Mucosa of descending colon (tissue), 3 donors: ENCODE data around the gene SPOCK1. TPM values are rescaled to one million over a fixed set of nuclear protein-coding genes. Genes with fewer than 3 reads are reported as not detected.

ENCODE experiments used
- ATAC-seq: fragments of 200-7000 bp; cut with Tn5 transposase; one replicate; pipeline ENCODE4 v1.9.1; 2020; ENCODE audit warnings: mild to moderate bottlenecking, moderate library complexity
- DNase-seq, 3 donors: peaks; one replicate each; pipeline ENCODE4 v3.0.0-alpha.2; 2020
- H3K36me3 ChIP-seq: fragments of 200-600 bp; one replicate; pipeline ENCODE4 v1.8.0; 2021; ENCODE audit warnings: low read depth, mild to moderate bottlenecking
- H3K4me1 ChIP-seq: fragments of 200-600 bp; one replicate; pipeline ENCODE4 v1.8.0; 2021; ENCODE audit warnings: low read depth, mild to moderate bottlenecking
- H3K4me3 ChIP-seq: fragments of 200-600 bp; one replicate; pipeline ENCODE4 v1.8.0; 2021; ENCODE audit warnings: mild to moderate bottlenecking
- H3K9me3 ChIP-seq: fragments of 200-600 bp; one replicate; pipeline ENCODE4 v1.8.0; 2021; ENCODE audit warnings: mild to moderate bottlenecking
- CTCF ChIP-seq: fragments of 200-600 bp; IDR thresholded peaks from one replicate; pipeline ENCODE4 v1.8.0; 2022; ENCODE audit warnings: antibody characterized with exemption, mild to moderate bottlenecking
- intact Hi-C, 2 donors: fragments of 100-400 bp; cut with DNase I in 1 of 2; cut with micrococcal nuclease in 1 of 2; formaldehyde crosslinking; loops; one replicate each; pipeline versions ENCODE4 v1.11.0 to v1.11.1; 2022; cut with DNase I, micrococcal nuclease
- total RNA-seq, 3 donors: library from RNA; stranded (reverse); fragmentation: NEBNext Ultra II Directional in 2 of 3; extraction: Animal tissue kit (Norgen Biotek cat#: 25700) in 2 of 3; gene quantifications; one replicate each; pipeline versions ENCODE4 v1.2.1 to v1.2.4, GENCODE V29; 2021 to 2023
- donor health status: DM: no; HTN: no; CAD: no; lungs with moderate emphysema.
- donor health status: DM: no; HTN: no; CAD: no.
- donor health status: DM: no; HTN: yes; CAD: no.

The SPOCK1 gene
- total RNA-seq, 3 donors from 2014 or later: 1.8 to 55.5 (median 7.9) TPM

- no peak for ATAC-seq
- Histone ChIP-seq H3K36me3 (no peaks in the 10 kb centered on the region), H3K4me3 (no peak overlapping the region), H3K9me3 (no peaks in the 10 kb centered on the region), H3K4me1 (no peaks in the 10 kb centered on the region)
- intact Hi-C loops: no loop called here
- DNase-seq: no peak
- no peak for TF ChIP-seq CTCF
Observed at GRCh38 chr5:137491121-137491520, 8.0 kb downstream of the SPOCK1 start.

DNA sequence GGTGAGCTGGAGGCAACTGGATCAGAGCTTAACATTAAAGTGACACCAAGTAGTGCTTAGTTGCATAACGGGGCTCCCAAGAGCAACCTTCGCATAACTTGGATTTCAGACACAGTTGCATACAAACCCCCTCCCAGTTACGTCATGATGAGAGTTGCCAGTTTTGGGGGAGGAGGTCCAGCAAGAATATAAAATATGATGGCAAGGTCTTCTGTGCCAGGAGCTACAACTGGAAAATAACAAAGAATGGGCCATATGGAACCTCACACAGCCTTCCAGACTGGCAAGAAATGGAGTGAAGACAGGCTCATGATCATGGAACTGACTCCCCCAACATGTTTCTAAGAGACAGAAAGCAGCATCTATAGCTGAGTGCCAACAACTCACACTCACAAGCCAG lies 8.5 kb downstream of the SPOCK1 start:
- Histone ChIP-seq H3K36me3 (no peaks in the 10 kb centered on the region), H3K4me1 (no peaks in the 10 kb centered on the region), H3K4me3 (no peak overlapping the region), H3K9me3 (no peaks in the 10 kb centered on the region)
- no peak for DNase-seq
- intact Hi-C loops: no loop called here
- ATAC-seq: no peak
- TF ChIP-seq CTCF: no peak

- TF ChIP-seq CTCF: no peak
- intact Hi-C loops: no loop called here
- Histone ChIP-seq H3K9me3 (no peaks in the 10 kb centered on the region), H3K4me3 (no peak overlapping the region), H3K4me1 (no peaks in the 10 kb centered on the region), H3K36me3 (no peaks in the 10 kb centered on the region)
- ATAC-seq: no peak
- DNase-seq: no peak
Observed at GRCh38 chr5:137488974-137489373, 10.2 kb downstream of the SPOCK1 start.

GRCh38 chr5:137488516-137488915 lies 10.6 kb downstream of the SPOCK1 start:
- no peak for DNase-seq

DNA sequence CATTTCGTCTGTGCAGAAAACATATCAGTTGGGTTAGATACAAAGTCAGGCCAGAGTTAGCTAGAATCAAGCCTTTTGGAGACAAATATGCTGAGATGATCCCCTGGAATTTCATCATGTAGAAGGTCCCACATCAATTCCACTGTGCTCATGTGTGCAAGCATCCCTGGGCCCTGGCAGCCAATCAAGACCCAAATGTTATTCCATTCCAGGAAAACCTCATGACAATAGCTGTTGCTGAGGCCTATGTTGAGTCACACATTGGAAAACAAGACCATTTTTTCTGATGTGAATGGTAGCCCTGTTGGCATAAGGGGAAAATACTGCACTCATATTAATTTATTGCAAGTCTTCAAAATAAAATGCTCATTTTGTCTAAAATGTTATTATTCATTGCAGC lies 11.5 kb downstream of the SPOCK1 start:
- no peak for TF ChIP-seq CTCF
- no peak for DNase-seq

More at GRCh38 chr5:137488516-137488915, 10.6 kb downstream of the SPOCK1 start:
- intact Hi-C loops: no loop called here
- no peak for TF ChIP-seq CTCF
- ATAC-seq: no peak
- Histone ChIP-seq H3K36me3 (no peaks in the 10 kb centered on the region), H3K9me3 (no peaks in the 10 kb centered on the region), H3K4me3 (no peak overlapping the region), H3K4me1 (no peaks in the 10 kb centered on the region)

DNA sequence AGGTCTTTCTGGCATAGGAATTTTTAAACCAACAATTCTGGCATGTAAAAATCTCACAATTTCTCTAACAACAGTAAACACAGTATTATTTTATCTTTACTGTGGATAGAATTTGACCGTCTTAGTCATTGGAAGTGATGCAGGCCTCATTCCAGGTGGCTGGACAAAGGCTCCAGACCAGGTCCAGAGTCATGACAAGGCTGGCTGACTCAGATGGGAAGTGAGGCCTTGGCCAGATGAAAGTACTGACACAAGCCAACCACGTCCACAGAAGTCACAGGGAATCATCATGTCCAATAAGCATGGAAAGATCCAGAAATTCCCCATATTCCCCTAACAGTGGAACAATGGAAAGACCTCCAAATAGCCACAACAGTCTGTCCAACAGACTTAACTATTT lies 12.4 kb downstream of the SPOCK1 start:
- no peaks in the 10 kb centered on the region for H3K9me3 ChIP-seq
- H3K4me3 ChIP-seq: no peak overlapping the region
- DNase-seq (no peak), ATAC-seq (no peak)
- intact Hi-C loops: no loop called here
- no peaks in the 10 kb centered on the region for H3K4me1 ChIP-seq
- no peaks in the 10 kb centered on the region for H3K36me3 ChIP-seq
- TF ChIP-seq CTCF: no peak

More for the DNA sequence above, 11.5 kb downstream of the SPOCK1 start:
- H3K36me3 ChIP-seq: no peaks in the 10 kb centered on the region
- ATAC-seq: no peak
- intact Hi-C loops: no loop called here
- no peaks in the 10 kb centered on the region for H3K4me1 ChIP-seq
- H3K4me3 ChIP-seq: no peak overlapping the region
- no peaks in the 10 kb centered on the region for H3K9me3 ChIP-seq
